Measurements from ENCODE around the gene MSX2. TPM values are rescaled to one million over a fixed set of nuclear protein-coding genes. Genes with fewer than 3 reads are reported as not detected.
A peak's percentile ranks its signal among the peaks of the same experiment; 100 is the strongest.

MSX2 gene
- total and polyA plus RNA-seq, 2 experiments from 2014 or later = 0.17 to 0.47 TPM

DNA sequence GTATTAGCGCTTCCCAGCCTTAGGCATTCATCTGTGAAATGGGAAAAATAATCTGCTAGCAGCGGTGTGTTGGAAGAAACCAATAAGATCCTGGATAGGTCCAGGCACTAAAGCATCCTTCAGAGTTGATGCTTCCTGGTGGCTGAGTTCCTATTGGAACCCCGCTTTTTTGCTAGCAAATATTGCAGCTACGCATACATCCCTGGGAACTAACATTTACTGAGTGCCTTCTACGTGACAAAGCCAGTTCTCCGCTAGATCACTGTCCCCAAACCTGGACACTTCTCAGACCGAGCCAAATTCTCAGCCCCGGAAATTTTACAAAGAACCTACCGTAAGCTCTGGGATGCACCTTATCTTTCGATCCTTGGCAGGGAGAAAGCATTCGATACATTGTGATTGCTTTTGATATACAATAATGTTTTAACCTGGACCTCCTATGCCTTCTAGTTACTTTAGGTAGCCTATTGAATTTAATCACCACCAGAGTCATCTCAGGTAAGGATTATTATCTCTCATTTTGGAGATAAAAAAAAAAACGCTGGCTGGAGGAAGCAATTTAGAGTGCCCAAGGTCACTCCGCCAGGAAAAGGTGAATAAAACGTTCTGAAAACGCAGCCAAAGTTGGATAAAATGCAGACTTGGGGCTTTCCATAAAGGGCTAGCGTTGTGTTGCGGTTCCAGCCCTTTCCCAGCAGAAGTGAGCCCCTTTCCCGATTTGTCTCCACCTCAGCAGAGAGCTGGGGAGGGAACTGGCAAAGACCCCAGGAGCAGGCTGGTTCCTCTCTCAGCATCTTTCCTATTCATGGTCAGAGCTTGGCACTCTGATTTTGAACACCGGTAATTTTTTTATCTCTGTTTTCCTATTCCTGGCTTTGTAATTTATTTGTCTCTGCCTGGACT is 2.6 kb upstream of the MSX2 start:
- peaks cover 92% of the 10 kb centered on the region for H3K27me3 Mint-ChIP-seq (ENCODE audit: insufficient read depth, low read depth, poor library complexity)
- H3K4me1 ChIP-seq (ENCODE audit: insufficient read depth) = peaks cover 57% of the 10 kb centered on the region
- H3K4me3 Mint-ChIP-seq = peak overlapping the region; percentile 66
- H4K20me1 ChIP-seq (replicated peaks; ENCODE audit: insufficient read depth) = peaks cover 30% of the 10 kb centered on the region
- H3K36me3 Mint-ChIP-seq (ENCODE audit: low read depth) = no peaks in the 10 kb centered on the region
- peaks cover 30% of the 10 kb centered on the region for H3F3A ChIP-seq (replicated peaks; ENCODE audit: low read depth)
- no peaks in the 10 kb centered on the region for H3K79me2 ChIP-seq (replicated peaks; ENCODE audit: insufficient read depth)
- peak overlapping the region; percentile 89 for H3K4me2 ChIP-seq
- ATAC-seq (no peak), DNase-seq (ENCODE audit: low spot score) (no peak)
- no peaks in the 10 kb centered on the region; the same call in 2 of the 3 replicates for H3K9me3 Mint-ChIP-seq
- TF ChIP-seq EZH2phosphoT487 (IDR thresholded peaks at IDR 0.05; ENCODE audit: unreplicated experiment) = peak; percentile 80
- TF ChIP-seq STAT1 (IDR thresholded peaks at IDR 0.05; ENCODE audit: unreplicated experiment) = no peak
- peak; percentile 91 for TF ChIP-seq EZH2 (IDR thresholded peaks at IDR 0.05; ENCODE audit: low read depth, unreplicated experiment)
- H3K4me1 Mint-ChIP-seq = peaks cover 48% of the 10 kb centered on the region
- no peak overlapping the region for H3K27ac Mint-ChIP-seq
- no peaks in the 10 kb centered on the region for H3K36me3 ChIP-seq (ENCODE audit: insufficient read depth)
- peaks cover 96% of the 10 kb centered on the region for H3K27me3 ChIP-seq (ENCODE audit: insufficient read depth)
- H3K4me3 ChIP-seq = peak overlapping the region; percentile 58
- H3K27ac ChIP-seq (ENCODE audit: low read depth) = no peak overlapping the region
- 0 out of 2 replicates have a peak overlapping the region, but pooled peaks have one; percentile 69 for H2AFZ ChIP-seq
- no peaks in the 10 kb centered on the region for H3K9me2 ChIP-seq (ENCODE audit: insufficient read depth)

DNA sequence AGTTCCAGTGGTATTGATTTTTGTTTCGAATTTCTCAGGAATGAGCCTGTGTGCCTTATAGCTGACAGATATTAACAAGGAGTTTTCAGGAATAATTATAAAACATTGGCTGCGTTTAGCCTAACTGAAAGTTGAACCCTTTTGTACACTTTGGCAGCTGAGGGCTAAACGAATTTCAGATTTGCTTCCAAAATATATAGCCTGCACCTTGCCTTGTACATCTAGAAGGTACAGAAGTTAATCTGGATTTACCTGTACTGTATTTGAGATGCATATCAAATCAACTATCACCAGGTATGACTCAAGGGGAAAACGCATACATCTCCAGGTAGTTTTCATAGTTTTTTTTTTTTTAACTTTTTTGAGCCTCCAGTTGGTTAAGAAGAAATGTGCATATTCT is 1.9 kb upstream of the MSX2 start:
- no peak overlapping the region for H3K4me3 ChIP-seq
- H3K27ac ChIP-seq (ENCODE audit: low read depth) = no peak overlapping the region
- peak overlapping the region; percentile 84; the same call in 1 of the 2 replicates for H3K4me2 ChIP-seq
- peaks cover 98% of the 10 kb centered on the region for H3K27me3 ChIP-seq (ENCODE audit: insufficient read depth)
- no peak for ATAC-seq
- no peaks in the 10 kb centered on the region for H3K9me2 ChIP-seq (ENCODE audit: insufficient read depth)
- H3K36me3 ChIP-seq (ENCODE audit: insufficient read depth) = no peaks in the 10 kb centered on the region
- Mint-ChIP-seq H3K27me3 (ENCODE audit: insufficient read depth, low read depth, poor library complexity) (peaks cover 96% of the 10 kb centered on the region), H3K27ac (no peak overlapping the region), H3K4me3 (no peak overlapping the region), H3K9me3 (no peaks in the 10 kb centered on the region; the same call in 2 of the 3 replicates), H3K36me3 (ENCODE audit: low read depth) (no peaks in the 10 kb centered on the region), H3K4me1 (peaks cover 55% of the 10 kb centered on the region)
- no peak overlapping the region for H2AFZ ChIP-seq
- H3K79me2 ChIP-seq (replicated peaks; ENCODE audit: insufficient read depth) = no peaks in the 10 kb centered on the region
- peaks cover 65% of the 10 kb centered on the region for H3K4me1 ChIP-seq (ENCODE audit: insufficient read depth)
- TF ChIP-seq EZH2 (IDR thresholded peaks at IDR 0.05; ENCODE audit: low read depth, unreplicated experiment) (peak; percentile 16), EZH2phosphoT487 (IDR thresholded peaks at IDR 0.05; ENCODE audit: unreplicated experiment) (no peak)
- peaks cover 33% of the 10 kb centered on the region for H3F3A ChIP-seq (replicated peaks; ENCODE audit: low read depth)
- peaks cover 34% of the 10 kb centered on the region for H4K20me1 ChIP-seq (replicated peaks; ENCODE audit: insufficient read depth)
- DNase-seq (ENCODE audit: low spot score) = no peak

DNA sequence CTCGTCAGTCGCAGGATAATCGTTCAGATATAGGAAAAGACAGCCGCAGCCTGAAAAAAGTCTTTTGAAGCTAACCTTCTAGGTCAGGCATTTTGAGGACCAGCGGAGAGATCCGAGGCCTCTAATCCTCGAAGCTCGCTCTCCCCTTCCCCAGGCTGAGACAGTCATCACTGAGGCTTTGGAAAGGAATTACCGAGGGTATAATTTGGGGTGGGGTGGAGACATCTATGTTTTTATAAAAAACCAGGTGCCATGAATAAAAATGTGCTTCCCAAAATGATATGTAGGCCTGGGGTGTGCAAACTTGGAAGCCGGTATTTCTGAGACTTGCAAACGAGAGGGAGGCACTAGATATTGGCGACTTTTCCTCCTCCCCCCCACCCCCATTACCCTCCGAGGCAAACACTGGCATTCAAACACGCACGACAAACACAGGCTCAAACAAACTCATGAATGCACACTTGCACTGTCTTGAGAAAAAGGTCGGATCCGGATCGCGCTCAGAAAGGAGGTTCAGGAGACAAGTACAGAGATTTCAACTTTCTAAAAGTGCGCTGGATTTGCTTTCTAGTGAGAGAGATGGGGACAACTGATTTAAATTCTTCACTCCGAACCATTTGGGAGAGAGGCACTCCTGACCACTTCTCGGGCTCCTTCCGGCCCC is 935 bp upstream of the MSX2 start:
- H2AFZ ChIP-seq = 0 out of 2 replicates have a peak overlapping the region, but pooled peaks have one; percentile 81
- H3K4me2 ChIP-seq = peak overlapping the region; percentile 84
- peaks cover 39% of the 10 kb centered on the region for H3F3A ChIP-seq (replicated peaks; ENCODE audit: low read depth)
- H3K4me3 ChIP-seq = peak overlapping the region; percentile 81
- H3K9me2 ChIP-seq (ENCODE audit: insufficient read depth) = no peaks in the 10 kb centered on the region
- peaks cover 98% of the 10 kb centered on the region for H3K27me3 ChIP-seq (ENCODE audit: insufficient read depth)
- H3K79me2 ChIP-seq (replicated peaks; ENCODE audit: insufficient read depth) = no peaks in the 10 kb centered on the region
- no peaks in the 10 kb centered on the region for H3K36me3 ChIP-seq (ENCODE audit: insufficient read depth)
- H3K27ac ChIP-seq (ENCODE audit: low read depth) = no peak overlapping the region
- peaks cover 44% of the 10 kb centered on the region for H4K20me1 ChIP-seq (replicated peaks; ENCODE audit: insufficient read depth)
- DNase-seq (ENCODE audit: low spot score) (no peak), ATAC-seq (no peak)
- H3K27me3 Mint-ChIP-seq (ENCODE audit: insufficient read depth, low read depth, poor library complexity) = peaks cover 96% of the 10 kb centered on the region
- H3K9me3 Mint-ChIP-seq = no peaks in the 10 kb centered on the region; the same call in 2 of the 3 replicates
- H3K27ac Mint-ChIP-seq = no peak overlapping the region
- no peaks in the 10 kb centered on the region for H3K36me3 Mint-ChIP-seq (ENCODE audit: low read depth)
- TF ChIP-seq ZNF331 (CRISPR knock-in tag; IDR thresholded peaks at IDR 0.05; ENCODE audit: low read depth) = no peak
- TF ChIP-seq, protein P1, sequence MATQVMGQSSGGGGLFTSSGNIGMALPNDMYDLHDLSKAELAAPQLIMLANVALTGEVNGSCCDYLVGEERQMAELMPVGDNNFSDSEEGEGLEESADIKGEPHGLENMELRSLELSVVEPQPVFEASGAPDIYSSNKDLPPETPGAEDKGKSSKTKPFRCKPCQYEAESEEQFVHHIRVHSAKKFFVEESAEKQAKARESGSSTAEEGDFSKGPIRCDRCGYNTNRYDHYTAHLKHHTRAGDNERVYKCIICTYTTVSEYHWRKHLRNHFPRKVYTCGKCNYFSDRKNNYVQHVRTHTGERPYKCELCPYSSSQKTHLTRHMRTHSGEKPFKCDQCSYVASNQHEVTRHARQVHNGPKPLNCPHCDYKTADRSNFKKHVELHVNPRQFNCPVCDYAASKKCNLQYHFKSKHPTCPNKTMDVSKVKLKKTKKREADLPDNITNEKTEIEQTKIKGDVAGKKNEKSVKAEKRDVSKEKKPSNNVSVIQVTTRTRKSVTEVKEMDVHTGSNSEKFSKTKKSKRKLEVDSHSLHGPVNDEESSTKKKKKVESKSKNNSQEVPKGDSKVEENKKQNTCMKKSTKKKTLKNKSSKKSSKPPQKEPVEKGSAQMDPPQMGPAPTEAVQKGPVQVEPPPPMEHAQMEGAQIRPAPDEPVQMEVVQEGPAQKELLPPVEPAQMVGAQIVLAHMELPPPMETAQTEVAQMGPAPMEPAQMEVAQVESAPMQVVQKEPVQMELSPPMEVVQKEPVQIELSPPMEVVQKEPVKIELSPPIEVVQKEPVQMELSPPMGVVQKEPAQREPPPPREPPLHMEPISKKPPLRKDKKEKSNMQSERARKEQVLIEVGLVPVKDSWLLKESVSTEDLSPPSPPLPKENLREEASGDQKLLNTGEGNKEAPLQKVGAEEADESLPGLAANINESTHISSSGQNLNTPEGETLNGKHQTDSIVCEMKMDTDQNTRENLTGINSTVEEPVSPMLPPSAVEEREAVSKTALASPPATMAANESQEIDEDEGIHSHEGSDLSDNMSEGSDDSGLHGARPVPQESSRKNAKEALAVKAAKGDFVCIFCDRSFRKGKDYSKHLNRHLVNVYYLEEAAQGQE (IDR thresholded peaks at IDR 0.05; ENCODE audit: unreplicated experiment) = no peak
- TF ChIP-seq EZH2 (IDR thresholded peaks at IDR 0.05; ENCODE audit: low read depth, unreplicated experiment) = peak; percentile 65
- no peak for TF ChIP-seq EZH2phosphoT487 (IDR thresholded peaks at IDR 0.05; ENCODE audit: unreplicated experiment)
- no peak for TF ChIP-seq STAT1 (IDR thresholded peaks at IDR 0.05; ENCODE audit: unreplicated experiment)
- TF ChIP-seq, protein P2, sequence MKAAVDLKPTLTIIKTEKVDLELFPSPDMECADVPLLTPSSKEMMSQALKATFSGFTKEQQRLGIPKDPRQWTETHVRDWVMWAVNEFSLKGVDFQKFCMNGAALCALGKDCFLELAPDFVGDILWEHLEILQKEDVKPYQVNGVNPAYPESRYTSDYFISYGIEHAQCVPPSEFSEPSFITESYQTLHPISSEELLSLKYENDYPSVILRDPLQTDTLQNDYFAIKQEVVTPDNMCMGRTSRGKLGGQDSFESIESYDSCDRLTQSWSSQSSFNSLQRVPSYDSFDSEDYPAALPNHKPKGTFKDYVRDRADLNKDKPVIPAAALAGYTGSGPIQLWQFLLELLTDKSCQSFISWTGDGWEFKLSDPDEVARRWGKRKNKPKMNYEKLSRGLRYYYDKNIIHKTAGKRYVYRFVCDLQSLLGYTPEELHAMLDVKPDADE (IDR thresholded peaks at IDR 0.05) = no peak
- peaks cover 68% of the 10 kb centered on the region for H3K4me1 ChIP-seq (ENCODE audit: insufficient read depth)
- H3K4me3 Mint-ChIP-seq = peak overlapping the region; percentile 74
- peaks cover 64% of the 10 kb centered on the region for H3K4me1 Mint-ChIP-seq
